COLO668 (cell line): ENCODE data around the gene DHRS1.

Experiments
- DNase-seq: peaks from one replicate; lab custom pipeline; 2025; ENCODE audit not compliant: unreplicated experiment; lab: John Stamatoyannopoulos, UW

The DHRS1 gene

DNA sequence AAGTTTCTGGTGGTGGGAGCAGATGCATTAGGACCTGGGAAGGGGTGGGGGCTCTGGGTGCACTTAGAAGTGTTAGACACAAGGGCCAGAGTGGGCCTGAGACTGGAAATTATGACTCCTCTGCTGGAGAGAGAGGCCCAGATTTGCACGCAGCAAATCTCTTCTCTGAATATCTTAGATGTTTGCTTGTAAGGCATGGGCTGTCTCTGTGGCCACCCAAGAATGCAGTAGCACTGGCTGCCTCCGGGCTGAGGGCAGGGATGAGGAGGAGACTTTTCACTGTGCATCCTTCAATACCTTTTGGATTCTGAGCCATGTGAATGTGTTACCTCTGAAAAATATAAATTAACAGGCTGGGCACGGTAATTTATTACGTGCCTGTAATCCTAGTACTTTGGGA lies 14.2 kb downstream of the DHRS1 start:
- no peak for DNase-seq

DNA sequence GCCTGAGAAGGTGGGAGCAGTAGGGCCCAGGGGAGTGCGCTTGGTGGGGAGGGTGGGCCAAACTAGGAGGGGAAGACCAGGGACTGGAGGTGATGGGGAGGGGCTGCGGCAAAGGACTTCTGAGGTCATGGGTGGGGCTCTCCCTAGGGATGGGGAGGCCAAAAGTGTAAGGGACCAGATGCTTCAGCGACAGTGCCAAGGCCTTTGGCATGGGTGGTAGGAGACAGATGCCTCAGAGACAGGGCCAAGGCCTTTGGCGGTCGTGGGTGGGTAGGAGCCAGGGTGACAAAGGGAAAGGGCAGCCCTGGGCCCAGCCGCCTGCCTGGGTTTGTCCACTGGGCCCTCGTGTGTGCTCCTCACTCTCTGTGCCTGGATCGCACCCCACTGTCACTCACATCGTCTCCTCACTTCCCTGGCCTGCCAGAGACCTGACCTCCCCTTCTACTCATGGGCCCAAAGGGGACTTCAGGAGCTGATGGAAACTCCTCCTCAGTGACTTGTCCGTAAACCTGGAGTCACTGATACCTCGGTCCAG lies 15.0 kb downstream of the DHRS1 start:
- DNase-seq: no peak

DNA sequence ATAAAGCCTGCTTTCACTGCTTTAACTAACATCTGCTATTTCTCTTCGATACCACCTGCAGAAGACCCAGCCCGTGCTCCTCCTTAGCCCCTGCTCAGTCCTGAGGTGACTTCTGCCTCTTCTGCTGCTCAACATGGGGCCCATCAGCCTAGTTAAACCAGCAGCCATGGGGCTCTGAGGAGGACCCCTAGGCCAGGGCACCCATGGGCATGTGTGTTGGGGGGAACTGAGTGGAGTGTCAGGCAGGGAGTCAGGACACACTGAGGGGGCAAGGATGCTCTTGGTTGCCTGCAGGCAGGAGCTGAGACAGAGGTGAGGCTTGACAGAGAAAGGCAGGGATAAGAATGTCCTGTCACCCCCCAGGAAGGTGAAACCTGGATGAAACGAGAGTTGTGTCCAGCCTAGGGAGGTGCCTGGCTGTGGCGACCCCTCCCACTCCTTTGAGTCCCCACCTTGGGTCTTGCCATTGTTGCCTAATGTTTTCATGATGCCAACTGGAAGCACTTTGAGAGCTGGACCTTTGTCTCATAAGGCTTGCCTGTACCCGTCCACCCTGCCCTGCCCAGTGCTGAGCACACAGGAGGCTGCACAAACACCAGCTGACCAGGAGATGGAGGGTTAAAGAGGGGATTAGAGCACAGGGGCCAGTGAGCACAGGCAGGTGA lies 15.7 kb downstream of the DHRS1 start:
- no peak for DNase-seq

DNA sequence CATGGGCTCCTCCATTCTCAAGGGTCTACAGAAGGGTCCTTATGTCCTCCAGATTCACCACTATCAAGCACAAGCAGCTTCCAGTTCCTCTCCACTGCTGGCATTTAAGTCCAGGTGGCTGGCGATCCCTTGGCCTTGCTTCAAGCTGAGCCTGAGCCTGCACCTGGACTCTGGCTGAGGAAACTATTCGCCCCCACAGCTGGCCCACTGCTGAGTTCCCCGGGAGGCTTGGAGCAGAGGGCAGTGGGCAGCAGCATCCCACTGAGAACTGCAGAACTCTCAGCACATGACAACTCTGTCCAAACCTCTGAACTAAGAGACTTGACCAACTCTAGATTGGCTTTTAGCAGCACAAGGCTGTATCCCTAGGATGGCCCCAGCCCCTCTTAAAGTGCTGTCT lies 16.8 kb downstream of the DHRS1 start:
- DNase-seq: no peak

DNA sequence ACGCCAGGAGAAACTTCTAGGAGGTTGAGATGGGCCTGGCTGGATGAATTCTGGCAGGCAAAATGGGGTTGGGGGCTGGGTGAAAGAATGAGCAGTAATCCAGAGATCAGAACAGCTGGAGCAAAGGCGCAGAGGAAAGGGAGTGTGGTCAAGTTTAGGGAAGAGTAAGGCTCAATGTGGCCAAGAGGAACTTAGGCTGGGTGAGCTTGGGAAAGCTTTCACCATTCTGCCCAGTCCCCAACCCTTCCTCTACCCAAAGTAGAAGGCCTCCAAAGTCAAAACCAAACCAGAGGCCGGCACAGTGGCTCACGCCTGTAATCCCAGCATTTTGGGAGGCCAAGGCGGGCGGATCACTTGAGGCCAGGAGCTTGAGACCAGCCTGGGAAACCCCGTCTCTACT lies 17.9 kb downstream of the DHRS1 start:
- no peak for DNase-seq

DNA sequence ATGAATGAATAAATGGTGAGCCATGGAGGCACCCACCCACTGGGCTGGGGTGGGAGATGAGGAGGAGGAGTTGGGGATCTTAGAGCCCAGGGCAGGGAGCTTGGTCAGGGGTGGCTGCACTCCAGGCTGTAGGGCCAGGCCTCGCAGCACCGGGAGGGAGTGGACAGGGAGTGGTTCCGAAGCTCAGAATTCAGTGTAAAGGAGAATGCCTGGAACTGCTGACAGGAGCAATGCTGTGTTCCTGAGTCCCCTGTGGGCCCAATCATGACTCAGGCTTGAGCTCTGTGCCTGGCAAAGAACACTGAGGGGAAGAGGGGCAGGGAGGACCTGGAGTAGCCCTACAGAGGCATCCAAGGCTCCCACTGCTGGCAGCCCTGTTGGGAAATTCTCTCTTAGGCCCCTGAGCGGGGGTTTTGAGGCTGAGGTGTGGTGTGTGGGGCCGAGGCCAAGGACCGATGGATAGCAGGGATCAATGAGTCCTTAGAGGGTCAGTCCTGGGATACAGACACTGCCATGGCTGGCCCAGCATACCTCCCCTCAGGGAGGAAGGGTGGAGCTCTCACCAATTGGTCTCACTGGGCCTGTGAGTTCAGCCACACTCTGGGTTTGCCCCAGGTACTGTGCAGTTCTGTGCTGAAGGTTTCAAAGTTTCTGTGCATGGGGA lies 18.7 kb downstream of the DHRS1 start:
- DNase-seq: no peak

DNA sequence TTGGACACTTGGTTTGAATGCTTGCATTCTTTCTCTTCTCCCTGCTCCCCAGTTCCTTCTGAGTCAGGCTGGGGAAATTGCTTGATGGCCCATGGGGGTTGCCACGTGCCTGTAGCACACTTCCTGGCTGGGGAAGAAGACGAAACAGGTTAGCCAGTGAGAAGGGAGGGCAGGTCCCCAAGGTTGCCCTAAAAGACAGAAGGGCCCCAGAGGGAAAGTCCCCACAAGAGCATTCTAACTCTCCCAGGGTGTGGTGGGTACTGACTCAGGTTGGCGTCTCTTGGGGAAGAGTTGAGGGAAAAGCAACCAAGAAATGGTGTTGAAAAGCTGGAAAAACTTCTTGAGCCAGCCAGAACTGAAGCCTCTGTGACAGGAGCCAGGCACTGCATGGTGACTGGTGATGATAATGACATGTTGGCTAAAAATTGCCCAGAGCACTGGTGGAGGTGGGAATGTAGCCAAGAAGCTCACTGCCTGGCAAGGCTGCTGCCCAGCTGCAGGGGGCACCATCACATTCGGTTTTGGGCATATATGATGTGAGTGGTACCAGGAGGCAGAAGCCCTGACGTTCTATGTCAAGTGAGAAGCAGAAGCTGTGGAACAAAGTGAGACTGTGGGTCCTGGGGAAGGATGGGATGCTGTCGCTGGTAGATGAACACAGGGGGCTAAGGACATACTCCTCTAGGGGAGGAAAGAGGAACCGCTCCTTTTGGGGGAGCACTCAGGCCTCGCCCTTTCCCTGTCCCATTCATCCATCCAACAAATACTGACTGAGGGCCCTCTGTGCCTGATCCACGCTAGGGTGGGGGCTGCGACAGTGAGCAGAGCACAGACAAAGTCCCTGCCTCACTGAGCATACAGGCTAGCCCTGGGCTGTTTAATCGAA lies 20.0 kb downstream of the DHRS1 start:
- no peak for DNase-seq

DNA sequence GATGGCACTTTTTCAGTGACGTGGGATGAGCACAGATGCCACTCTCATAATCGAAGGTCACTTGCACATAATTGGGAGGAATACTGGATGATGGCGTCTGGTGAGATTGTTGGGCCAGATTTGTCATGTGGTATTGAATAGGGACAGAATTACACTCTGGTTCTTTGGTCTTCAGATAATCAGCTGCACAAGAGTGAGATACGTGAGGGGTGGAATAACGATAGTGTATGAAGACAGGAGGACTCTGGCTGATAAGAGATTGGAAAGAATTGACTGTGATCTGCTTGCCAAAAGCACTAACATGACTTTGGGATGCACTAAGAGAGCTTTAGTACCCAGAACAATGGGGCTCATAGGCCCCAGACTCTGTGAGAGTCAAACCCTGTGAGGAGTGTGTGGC lies 21.2 kb downstream of the DHRS1 start:
- no peak for DNase-seq

DNA sequence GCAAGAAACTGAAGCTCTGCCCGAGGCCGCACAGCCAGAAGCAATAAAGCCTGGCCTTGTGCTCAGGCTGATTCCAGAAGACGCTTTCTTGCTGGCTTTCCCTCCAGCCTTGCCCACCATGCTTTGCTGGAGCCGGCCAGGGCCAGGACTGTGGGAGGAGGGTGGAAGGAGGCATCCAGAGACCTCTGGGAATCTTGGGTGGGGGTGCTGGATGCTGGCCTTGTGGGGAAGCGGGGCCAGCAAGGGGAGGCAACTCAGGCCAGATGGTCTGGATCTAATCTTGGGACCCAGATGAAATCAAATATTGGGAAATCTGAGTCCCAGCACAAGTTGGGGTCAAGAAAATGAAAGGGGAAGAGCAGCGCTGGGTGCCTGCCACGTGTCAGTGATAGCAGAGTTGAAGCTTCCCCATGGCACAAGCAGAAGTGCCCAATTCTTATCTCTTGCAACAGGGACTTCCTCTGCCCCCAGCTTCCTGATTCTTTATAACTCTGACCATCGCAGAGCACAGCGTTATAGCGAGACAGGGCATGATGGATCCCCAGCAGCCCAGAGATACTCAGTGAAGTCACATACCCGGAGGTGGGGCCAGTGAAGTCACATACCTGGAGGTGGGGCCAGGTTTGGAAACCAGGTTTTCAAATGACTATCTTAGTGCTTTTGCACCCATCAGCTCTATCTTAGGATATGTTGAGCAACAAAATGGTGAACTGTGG lies 21.8 kb downstream of the DHRS1 start:
- DNase-seq: no peak

DNA sequence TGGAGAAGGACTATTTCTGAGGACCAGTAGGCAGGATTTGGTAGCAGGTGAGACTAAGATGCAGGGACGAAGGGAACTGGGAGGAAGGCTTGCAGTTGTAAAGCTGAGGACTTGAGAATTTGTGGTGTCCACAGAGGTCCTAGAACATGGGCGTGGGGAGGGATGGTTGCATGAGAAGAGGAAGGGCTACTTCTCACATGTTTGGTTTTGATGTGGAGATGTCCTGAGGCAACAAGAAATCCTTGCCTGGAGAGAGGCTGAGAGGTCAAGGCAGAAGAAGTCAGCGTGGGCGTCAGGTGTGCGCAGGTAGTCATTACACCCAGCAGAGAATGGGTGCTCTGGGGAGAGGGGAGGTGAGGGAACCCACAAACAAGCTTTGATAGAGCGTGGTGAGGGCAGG lies 22.5 kb downstream of the DHRS1 start:
- DNase-seq: no peak

DNA sequence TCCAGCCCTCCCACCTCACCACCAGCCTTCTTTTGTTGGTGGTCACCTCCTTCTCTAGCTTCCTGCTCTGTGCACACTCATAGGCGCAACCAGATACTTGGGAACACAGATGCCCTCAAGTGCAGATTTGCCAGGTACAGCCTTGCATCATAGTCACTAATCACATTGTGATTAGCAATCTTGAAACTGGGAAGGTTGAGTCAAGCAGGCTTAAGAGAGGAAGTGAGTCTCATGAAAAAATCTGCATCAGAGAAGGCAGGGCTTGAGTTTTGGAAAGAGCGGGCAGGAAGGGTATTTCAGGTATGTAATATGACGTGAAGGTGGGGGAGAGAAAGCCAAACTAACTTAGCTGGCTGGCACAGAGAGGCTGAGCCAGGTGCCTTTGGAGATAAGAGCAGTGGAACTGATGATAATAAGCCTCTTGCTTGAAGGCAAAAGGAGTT lies 25.5 kb downstream of the DHRS1 start:
- DNase-seq: no peak

DNA sequence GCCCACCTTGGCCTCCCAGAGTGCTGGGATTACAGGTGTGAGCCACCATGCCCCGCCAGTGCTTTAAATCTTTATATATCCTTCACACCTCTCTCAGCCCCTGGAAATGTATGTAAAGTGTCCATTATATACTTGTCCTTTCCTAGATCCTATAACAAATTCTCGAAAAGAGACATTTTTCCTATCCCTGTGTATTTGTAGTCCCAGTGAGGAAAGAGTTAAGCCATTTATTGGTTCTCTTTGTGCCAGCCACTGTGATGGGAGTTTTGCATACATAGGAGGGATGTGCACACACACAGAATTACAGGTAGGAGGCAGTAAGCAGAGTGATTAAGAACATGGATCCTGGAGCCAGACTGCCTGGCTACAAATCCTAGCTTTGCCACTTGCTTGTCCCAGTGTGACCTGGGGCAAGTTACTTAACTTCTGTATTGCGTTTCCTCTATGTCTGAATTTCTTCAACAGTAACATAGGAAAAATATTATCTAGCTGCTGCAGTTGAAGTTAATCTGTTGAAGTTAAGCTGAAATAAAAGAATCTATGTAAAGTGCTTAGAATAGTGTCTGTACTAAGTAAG lies 26.1 kb downstream of the DHRS1 start:
- no peak for DNase-seq

DNA sequence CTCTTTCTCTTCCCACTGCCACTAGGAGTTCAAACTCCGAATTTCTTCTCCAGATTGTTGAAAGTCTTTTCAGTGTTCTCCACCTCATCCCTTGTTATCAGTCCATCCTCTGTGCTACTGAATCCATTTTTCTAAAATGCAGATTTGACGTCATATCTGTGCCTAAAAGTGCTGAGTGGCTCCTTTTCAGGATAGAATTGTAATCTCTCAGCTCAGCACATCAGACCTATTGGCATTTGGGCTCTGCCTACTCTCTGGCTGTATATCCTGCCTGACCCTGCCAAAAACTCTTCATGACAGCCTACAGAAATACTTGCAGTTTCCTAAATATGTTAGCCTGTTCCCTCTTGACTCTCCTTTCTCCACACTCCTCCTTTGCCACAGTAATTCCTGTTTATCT lies 27.1 kb downstream of the DHRS1 start:
- no peak for DNase-seq

DNA sequence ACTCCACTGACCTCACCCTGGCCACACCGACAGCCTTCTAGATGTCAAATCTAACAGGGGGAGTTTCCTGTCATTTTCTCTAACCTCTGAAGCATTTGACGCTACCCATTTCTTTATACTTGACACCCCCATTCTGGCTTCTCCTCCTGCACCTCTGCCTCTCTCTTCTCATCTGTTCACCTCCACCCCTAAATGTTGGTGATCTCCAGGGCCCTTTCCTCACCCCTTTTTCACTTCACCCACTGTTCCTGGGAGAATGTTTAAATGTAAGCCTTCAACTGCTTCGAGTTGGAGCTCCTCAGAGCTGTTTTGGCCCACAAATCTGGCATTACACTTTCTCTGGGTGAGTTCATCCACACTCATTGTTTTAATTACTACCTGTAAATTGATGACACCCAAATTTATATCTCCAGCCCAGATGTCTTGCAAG lies 27.7 kb downstream of the DHRS1 start:
- no peak for DNase-seq

DNA sequence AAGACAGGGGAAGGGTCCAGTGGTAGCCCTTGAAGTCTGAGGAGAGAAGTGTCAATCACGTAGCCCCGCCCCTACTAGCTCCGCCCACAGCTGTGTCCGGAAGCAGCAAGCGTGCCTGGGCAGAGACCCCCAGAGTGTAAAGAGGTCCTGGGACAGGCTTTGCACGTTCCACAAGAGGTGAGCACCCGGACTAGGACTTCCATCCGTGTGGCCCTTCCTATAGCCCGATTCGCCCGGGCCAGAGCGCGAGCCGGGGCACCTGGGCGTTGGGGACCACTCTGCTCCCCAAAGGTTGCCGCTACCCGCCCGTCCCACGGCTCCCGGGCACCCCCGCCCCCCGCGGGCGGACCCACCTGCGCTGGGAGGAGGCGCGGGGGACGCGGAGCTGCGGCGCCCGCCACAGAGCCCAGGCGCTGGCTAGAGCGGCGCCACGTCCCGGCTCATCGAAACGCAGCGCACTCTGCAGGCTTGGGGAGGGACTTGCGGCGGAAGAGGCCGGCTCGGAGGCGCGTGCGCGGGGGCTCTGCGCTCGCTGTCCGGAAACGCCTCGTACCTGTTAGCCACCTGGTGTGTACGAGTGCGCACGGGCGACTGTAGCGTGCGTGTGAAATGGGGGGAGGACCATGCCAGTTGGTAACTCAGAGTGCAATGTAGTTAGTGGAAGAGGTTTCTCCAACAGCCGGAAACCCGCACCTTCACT lies 28.3 kb downstream of the DHRS1 start, which contains the start of gene RABGGTA:
RABGGTA (minus strand) TSS at position 464 of the 700 bp plus-strand sequence. CDS start 482 bp downstream, outside the sequence.
- DNase-seq: peak; percentile 98

DNA sequence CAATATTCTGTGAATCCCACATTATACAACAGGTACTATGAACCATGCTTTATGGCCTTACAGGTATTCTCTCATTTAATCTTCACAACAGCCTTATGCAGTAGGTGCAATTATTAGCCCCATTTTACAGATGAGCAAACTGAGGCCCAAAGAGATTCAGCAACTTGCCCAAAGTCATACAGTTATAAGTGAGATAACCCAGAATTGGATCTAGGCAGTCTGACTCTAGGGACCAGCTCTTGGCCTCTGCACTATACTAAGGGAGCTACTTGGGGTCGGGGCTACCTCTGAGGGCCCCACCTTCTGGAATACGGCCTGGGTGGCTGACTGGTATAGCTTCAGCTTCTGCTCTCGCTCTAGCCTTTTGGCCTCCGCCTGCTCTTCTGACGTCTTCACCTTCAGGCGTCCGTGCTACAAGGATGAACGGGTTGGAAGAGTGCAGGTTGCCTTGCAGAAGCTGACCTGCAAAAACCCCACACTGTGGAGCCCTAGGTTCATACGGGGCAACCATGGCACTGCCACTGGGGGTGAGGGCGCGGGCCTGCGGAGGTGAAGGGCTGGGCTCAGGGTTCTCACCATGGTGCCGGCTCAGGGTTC lies 28.9 kb downstream of the DHRS1 start:
- DNase-seq: no peak

DNA sequence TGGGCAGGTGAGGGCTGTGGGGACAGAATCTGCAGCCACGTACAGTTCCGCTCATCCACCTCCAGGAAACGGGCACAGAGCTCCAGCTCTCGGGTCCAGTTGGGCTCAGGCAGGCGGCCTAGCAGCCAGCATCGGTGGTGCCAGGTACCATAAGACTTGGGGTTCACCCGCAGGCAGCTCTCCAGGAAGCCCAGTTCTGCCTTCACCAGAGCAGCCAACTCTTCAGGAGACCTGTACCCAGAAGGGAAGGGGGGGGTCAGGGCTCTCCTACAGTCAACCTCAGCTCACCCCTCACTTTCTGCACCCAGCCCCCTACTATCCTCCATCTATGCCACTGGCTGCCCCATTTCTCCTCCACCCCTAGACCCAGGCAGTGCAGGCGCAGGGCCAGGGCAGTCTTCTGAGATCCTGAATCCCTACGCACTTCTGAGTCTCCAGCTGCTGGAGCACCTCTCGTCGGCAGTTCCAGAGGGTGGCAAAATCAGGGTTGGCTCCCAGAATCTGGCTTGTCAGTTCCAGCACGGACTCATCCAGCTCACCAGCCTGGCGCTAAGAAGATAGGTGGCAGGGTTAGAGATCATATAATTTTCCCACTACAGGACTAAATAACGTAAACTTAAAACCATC lies 29.6 kb downstream of the DHRS1 start:
- no peak for DNase-seq

DNA sequence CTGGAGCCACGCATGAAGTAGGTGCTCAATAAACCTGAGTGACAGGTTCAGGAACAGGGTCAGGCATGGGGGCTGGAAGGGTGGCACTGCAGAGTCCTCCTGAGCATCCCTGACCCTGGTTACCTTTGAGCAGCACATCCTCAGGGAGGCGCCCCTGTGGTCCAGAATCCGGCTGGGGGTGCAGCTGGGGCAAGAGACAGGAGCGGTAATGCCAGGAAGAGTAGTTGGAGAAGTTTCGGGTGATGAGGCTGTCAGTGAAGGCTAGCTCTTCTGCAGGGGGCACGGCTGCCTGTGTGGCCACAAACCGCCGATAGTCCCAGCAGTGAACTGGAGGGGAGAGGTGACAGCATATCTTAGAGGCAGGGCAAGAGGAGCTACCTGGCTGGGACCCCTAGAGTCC lies 30.2 kb downstream of the DHRS1 start:
- no peak for DNase-seq

DNA sequence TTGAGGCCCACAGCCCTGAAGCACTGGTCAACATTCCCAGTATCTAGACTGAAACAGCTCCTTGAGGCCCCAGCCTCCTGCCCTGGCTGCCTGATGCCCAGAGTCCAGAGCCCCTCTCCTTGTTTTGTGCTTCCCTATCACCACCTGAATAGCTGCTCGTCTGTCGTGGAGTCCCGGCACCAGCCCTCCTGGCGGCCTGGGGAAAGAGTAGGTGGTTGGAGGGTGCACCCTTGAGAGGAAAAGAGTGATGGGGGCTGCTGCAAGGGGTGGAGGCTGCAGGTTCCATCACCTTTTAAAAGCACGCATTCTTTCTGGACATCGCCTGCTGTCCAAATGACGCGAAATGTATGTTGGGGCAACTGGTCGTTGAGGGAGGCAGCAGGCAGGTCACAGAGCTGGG lies 31.4 kb downstream of the DHRS1 start:
- DNase-seq: no peak
